ENCODE results near the gene SRC. TPM values are rescaled to one million over a fixed set of nuclear protein-coding genes. Genes with fewer than 3 reads are reported as not detected.

The SRC gene
- total RNA-seq, 1 donor from 2014 or later: 16.8 TPM

DNA sequence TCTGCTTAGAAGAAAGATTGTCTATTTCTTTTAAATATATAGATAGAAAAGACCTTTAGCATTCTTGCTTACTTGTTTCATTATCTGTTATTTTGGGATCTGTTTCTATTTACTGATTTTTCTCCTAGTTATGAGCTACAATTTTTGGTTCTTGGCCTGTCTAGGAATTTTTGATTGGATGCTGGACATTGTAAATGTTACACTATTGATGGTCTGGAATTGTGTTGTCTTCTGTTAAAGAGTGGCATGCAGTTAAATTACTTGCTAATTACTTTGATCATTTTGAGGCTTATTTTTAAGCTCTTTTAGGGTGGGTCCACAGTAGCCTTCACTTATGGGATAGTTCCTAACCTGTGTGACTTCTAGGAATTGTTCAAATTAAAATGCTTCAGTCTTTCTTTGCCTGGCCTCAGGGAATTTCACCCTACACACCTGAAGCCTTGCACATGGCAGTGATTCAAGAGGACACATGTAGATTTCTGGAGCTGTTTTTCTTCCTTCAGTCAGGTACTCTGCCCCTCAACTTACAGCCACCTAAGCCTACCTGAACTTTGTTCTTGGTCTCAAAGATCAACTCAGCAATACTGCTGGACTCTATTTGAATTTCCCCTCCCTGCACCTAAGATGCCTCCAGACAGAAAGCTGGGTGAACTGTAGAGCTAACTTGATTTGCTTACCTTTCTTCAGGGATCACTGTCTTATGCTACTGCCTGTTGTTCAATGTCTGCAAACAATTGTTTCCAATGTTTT, 108.9 kb downstream of the SRC start:
- DNase-seq: no peak

Other genes with a start within 250 kb of the SRC start
- gene RPN2, start 166.8 kb upstream of the SRC start, total RNA-seq: 82.3 TPM
- 1.7 TPM for gene MROH8, start 166.6 kb upstream of the SRC start, total RNA-seq
- gene GHRH, start 84.3 kb upstream of the SRC start, total RNA-seq: not detected
- 17.8 TPM for gene MANBAL, start 56.5 kb upstream of the SRC start, total RNA-seq
- 22.0 TPM for gene NNAT, start 175.1 kb downstream of the SRC start, total RNA-seq
- 51.9 TPM for gene BLCAP, start 181.7 kb downstream of the SRC start, total RNA-seq